ENCODE results near the gene VIPR1.

DNA sequence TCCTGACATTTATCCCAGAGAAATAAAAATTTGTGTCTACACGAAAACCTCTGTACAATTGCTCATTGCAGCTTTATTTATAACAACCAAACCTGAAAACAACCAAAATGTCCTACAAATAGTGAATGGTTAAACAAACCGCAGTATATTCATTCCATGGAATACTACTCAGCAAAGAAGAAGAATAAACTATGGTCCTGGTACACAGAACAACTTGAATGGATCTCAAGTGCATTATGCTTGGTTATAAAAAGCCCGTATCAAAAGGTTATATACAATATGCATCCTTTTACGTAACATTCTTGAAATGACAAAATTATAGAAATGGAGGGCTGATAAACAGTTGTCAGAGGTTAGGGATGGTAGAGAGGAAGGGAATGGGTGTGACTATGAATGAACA is 75.6 kb downstream of the VIPR1 start:
- TF ChIP-seq, protein P1, sequence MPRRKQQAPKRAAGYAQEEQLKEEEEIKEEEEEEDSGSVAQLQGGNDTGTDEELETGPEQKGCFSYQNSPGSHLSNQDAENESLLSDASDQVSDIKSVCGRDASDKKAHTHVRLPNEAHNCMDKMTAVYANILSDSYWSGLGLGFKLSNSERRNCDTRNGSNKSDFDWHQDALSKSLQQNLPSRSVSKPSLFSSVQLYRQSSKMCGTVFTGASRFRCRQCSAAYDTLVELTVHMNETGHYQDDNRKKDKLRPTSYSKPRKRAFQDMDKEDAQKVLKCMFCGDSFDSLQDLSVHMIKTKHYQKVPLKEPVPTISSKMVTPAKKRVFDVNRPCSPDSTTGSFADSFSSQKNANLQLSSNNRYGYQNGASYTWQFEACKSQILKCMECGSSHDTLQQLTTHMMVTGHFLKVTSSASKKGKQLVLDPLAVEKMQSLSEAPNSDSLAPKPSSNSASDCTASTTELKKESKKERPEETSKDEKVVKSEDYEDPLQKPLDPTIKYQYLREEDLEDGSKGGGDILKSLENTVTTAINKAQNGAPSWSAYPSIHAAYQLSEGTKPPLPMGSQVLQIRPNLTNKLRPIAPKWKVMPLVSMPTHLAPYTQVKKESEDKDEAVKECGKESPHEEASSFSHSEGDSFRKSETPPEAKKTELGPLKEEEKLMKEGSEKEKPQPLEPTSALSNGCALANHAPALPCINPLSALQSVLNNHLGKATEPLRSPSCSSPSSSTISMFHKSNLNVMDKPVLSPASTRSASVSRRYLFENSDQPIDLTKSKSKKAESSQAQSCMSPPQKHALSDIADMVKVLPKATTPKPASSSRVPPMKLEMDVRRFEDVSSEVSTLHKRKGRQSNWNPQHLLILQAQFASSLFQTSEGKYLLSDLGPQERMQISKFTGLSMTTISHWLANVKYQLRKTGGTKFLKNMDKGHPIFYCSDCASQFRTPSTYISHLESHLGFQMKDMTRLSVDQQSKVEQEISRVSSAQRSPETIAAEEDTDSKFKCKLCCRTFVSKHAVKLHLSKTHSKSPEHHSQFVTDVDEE (CRISPR knock-in tag; IDR thresholded peaks at IDR 0.05) = no peak
- TF ChIP-seq GLIS3 (CRISPR knock-in tag; IDR thresholded peaks at IDR 0.05) (no peak), ZNF8 (CRISPR knock-in tag; IDR thresholded peaks at IDR 0.05) (no peak), PATZ1 (CRISPR knock-in tag; IDR thresholded peaks at IDR 0.05; ENCODE audit: borderline replicate concordance) (no peak), TOX (CRISPR knock-in tag; IDR thresholded peaks at IDR 0.05; ENCODE audit: borderline replicate concordance) (no peak), ARNTL (CRISPR knock-in tag; IDR thresholded peaks at IDR 0.05; ENCODE audit: borderline replicate concordance, low read depth) (no peak)

Measured in SK-N-SH treated with all-trans-retinoic acid at 6 μM for 48 hours (cell line).